MG63 (cell line): ENCODE results near the gene FUT7. TPM values are rescaled to one million over a fixed set of nuclear protein-coding genes. Genes with fewer than 3 reads are reported as not detected.

Experiments
- DNase-seq: peaks from one replicate; pipeline ENCODE4 v3.0.0-alpha.2; 2020
- H3K27me3 ChIP-seq: fragments of 250-450 bp; sonication (Bioruptor Pico); 2 replicates; pipeline ENCODE4 v1.5.1; 2020; ENCODE audit warnings: mild to moderate bottlenecking, moderate library complexity
- H3K36me3 ChIP-seq: fragments of 250-450 bp; sonication (Bioruptor Pico); 2 replicates; pipeline ENCODE4 v1.5.1; 2020; ENCODE audit warnings: mild to moderate bottlenecking, moderate library complexity
- H3K4me3 ChIP-seq: fragments of 250-450 bp; sonication (Bioruptor Pico); 2 replicates; pipeline ENCODE4 v1.5.1; 2020; ENCODE audit warnings: mild to moderate bottlenecking, moderate library complexity
- H3K9me3 ChIP-seq: fragments of 250-450 bp; sonication (Bioruptor Pico); 2 replicates; pipeline ENCODE4 v1.5.1; 2020; ENCODE audit warnings: mild to moderate bottlenecking, moderate library complexity
- total RNA-seq: library from RNA; depleted of rRNA; stranded (reverse); fragments of >200 nt; shearing (Covaris generic); gene quantifications from 2 replicates; pipeline ENCODE4 v1.2.3, GENCODE V29; 2014; ENCODE audit warnings: low replicate concordance

Gene FUT7
- total RNA-seq, 1 experiment from 2014 or later = not detected

DNA sequence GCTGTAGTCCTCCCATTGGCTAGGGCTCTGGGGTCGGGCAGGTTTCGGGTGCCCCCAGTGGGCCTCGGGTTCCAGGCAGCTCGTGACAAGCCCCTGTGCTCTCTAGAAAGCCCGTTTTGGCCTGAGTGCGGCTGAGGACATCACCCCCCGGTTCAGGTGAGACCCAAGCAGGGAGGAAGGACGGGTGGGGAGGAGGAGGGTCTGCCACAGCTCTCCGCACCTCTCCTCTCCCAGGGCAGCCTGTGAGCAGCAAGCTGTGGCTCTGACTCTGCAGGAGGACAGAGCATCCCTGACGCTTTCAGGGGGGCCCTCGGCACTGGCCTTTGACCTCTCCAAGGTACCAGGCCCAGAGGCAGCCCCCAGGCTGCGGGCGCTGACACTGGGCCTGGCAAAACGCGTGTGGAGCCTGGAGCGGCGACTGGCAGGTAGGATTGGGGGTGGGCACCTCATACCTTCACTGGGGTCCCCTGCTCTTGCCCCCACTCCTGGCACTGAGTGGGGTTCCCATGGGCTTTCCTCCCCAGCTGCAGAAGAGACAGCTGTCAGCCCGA, 39.0 kb downstream of the FUT7 start:
- no peaks in the 10 kb centered on the region for H3K36me3 ChIP-seq
- no peak for DNase-seq
- H3K4me3 ChIP-seq = peak overlapping the region; percentile 74
- H3K27me3 ChIP-seq = no peaks in the 10 kb centered on the region
- H3K9me3 ChIP-seq = no peaks in the 10 kb centered on the region

DNA sequence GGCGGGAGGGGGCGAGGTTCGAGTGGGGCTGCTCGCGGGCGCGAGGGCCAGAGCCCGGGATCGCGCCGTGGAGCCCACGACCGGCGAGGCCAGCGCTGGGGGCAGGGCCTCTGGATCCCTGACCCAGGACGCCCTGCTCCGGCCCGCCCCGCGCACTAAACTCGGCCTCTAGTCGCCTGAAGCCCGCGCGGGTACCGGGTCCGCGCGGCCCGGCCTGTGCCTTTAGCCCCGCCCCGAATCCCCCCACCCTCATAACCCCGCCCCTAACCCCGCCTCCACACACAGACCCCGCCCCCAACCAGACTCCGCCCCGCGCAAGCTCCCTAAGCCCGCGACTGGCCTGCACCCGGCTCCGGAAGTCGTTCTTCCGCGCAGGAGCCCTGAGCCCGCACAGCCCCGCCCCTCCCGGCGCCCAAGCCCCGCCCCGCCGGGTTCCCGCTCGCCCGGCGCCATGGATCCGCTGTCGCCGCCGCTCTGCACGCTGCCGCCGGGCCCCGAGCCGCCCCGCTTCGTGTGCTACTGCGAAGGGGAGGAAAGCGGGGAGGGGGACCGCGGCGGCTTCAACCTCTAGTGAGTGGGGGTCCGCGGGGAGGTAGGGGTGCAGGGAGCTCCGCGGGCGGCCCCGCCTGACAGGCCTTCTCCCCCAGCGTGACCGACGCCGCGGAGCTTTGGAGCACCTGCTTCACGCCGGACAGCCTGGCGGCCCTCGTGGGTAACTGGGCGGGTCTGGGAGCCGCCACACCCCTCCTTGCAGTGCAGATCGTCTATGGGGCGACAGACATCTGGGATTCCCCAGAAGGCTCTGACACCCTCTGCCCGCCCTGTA, 39.7 kb downstream of the FUT7 start, which contains the start of gene PAXX:
TSS of gene PAXX (plus strand) at position 430 of the 826 bp plus-strand sequence. CDS start at position 452, 22 bp downstream.
- peak within 1 kb of the TSS; percentile 74 for H3K4me3 ChIP-seq
- H3K27me3 ChIP-seq = no peaks in the 10 kb centered on the region
- peak; percentile 85 for DNase-seq
- H3K9me3 ChIP-seq = no peaks in the 10 kb centered on the region
- H3K36me3 ChIP-seq = no peaks in the 10 kb centered on the region

DNA sequence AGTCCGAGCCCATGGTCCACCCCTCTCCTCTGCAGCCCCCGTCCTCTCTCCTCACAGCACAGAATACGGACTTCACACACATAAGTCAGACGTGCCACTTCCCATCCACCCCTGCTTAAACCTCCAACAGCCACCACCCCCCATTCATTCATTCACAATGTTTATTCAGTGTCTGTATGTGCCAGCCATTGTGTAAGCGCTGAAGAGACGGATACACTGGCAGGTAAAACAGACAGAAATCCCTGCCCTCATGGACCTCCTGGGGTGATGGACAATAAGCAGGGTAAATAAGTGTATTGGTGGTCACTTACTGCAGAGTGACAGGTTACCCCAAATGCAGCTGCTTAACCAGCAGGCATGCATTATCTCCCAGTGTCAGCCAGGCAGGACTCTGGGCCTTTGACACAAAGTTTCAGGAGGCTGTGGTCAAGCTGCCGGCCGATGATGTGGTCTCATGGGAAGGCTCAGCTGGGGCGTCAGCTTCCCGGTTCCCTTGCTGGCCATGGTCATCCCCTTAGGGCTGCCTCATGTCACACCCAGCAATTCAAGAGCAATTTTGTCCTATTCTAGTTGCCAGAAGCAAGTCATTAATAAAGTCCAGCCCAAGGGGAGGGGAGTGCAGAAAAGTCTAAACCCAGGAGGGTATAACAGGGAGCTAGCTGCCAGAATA, 41.5 kb downstream of the FUT7 start:
- no peak for DNase-seq
- Histone ChIP-seq H3K4me3 (no peak overlapping the region), H3K9me3 (no peaks in the 10 kb centered on the region), H3K36me3 (no peaks in the 10 kb centered on the region), H3K27me3 (no peaks in the 10 kb centered on the region)

DNA sequence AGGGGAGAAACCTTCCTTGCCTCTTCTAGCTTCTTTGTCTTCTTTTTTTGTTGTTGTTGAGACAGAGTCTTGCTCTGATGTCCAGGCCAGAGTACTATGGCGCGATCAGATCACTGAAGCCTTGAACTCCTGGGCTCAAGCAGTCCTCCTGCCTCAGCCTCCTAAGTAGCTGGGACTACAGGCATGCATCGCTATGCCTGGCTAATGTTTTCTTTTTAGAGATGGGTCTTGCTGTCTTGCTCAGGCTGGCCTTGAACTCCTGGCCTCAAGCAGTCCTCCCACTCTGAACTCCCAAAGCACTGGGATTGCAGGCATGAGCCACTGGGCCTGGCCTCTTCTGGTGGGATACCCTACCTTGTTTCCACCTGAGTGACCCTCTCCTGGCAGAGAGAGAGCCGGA, 43.0 kb downstream of the FUT7 start:
- H3K9me3 ChIP-seq = no peaks in the 10 kb centered on the region
- no peak for DNase-seq
- no peak overlapping the region for H3K4me3 ChIP-seq
- no peaks in the 10 kb centered on the region for H3K27me3 ChIP-seq
- H3K36me3 ChIP-seq = no peaks in the 10 kb centered on the region

DNA sequence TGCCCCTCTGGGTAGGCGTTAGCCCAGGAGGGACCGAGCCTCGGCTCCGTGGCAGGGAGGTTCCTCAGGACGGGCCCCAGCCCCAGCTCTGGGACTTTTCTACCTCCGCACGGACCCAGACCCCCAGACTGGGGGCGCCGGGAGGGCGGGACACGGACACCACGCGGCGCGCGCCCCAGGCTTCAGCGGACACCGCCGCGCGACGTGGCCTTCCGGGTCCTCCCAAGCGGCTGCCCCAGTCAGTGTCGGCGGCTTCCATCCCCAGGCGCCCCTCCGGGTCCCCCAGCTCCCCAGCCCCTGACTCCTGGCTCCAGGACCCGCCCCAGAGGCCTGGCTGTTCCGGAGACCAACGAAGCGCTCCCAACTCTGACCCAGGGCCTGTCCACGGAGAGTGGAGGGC, 46.0 kb downstream of the FUT7 start:
- Histone ChIP-seq H3K4me3 (no peak overlapping the region), H3K9me3 (no peaks in the 10 kb centered on the region), H3K36me3 (no peaks in the 10 kb centered on the region), H3K27me3 (no peaks in the 10 kb centered on the region)
- DNase-seq = no peak

DNA sequence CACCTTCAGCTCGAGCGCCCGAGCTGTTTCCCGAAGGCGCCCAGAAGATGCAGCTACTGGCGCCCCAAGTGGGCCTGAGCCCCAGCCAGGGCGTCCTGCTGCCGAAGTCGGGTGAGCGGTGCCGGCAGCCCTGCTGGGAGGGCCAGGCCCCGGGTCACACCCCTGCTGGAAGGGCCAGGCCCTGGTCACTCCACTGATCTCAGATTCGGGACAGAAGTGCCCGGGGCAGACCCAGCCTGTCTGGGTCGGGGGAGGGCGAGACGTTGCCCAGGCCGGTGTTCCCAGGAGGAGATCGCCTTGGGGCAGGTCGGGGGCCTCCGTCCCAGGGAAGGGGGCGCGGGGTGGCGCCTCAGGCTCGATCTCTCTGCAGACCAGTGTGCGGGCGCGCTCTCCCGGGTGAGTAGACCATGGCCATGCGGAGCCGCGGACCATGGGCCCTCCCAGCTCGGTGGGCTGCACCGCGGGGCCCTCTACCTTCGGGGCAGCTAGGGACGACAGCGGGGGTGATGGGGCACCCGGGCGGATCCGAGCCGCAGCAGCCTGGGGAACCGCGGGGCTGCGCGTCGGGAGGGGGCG, 46.8 kb downstream of the FUT7 start:
- no peaks in the 10 kb centered on the region for H3K36me3 ChIP-seq
- no peaks in the 10 kb centered on the region for H3K9me3 ChIP-seq
- no peaks in the 10 kb centered on the region for H3K27me3 ChIP-seq
- DNase-seq = no peak
- H3K4me3 ChIP-seq = no peak overlapping the region

DNA sequence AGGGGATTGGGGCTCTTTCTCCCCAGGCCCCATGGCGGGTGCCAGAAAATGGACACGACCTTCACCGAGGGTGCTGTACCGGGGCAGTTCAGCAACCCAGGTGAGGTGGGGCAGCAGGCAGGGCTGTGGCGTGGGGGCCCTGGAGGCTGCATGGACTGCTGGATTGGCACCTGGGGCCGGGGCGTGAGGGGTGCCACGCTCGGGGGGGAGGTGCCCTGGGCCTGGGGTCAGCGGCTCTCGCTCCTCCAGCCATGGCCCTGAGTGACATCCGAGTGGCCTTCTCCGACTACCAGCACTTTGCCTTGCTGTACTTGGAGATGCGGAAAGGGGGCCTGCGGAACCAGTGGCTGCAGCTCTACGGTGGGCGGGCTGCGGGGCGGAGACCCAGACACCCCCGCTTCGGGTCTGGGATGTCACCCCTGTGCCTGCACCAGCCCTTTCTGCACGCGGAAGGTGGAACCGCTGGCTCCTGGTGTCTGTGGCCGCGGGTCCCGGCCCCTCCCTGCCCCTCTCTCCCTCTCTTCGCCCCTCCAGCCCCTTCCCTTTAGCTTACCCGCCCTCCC, 47.3 kb downstream of the FUT7 start:
- no peaks in the 10 kb centered on the region for H3K27me3 ChIP-seq
- DNase-seq = no peak

DNA sequence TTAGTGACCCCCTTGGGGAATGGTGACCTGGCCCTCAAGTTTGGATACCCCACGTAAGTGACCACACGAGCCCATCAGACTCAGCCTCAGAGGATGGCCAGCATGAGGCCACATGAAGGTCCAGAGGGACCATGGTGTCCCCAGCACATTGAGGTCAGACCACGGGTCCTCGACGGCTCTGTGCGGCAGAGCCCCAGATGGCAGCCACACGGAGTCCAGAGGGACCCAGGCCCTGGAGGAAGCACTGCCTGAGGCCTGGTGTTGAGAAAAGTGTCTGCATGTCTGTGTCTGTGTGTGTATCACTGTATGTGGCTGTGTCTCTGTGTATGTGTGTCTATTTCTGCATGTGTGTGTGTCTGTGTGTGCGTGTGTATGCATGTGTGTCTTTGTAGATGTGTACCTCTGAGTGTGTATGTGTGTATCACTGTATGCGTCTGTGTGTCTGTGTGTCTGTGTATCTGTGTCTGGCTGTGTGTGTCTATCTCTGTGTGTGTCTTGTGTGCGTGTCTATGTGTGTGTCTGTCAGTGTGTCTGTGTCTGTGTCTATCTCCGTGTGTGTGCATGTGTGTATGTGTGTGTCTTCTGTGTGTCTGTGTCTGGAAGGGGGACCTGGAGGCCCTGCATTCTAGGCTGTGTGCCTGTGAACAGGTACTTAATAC, 48.1 kb downstream of the FUT7 start:
- Histone ChIP-seq H3K9me3 (no peaks in the 10 kb centered on the region), H3K4me3 (no peak overlapping the region), H3K27me3 (no peaks in the 10 kb centered on the region), H3K36me3 (no peaks in the 10 kb centered on the region)
- no peak for DNase-seq

More for the DNA sequence above, 47.3 kb downstream of the FUT7 start:
- Histone ChIP-seq H3K36me3 (no peaks in the 10 kb centered on the region), H3K9me3 (no peaks in the 10 kb centered on the region), H3K4me3 (no peak overlapping the region)

DNA sequence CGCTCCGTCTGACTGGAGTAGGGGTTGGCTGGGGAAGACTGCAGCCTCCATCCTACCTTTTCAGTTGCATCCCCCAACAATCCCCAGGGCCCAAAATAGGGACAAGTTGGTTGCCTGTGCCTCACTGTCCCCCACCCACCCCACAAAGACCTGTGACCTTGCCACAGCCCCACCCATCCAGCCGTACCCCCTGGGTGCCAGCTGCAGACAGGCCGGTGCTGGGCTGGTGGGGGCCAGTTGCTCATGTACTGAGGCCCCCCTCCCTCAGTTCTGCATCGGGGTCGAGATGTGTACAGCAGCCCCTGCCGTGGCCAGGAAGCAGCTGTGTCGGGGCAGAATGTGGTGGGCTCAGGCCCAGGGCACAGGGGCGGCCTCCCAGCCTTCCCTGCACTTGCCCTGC, 48.7 kb downstream of the FUT7 start:
- no peak for DNase-seq
- no peaks in the 10 kb centered on the region for H3K36me3 ChIP-seq
- no peaks in the 10 kb centered on the region for H3K9me3 ChIP-seq
- H3K4me3 ChIP-seq = no peak overlapping the region
- no peaks in the 10 kb centered on the region for H3K27me3 ChIP-seq

DNA sequence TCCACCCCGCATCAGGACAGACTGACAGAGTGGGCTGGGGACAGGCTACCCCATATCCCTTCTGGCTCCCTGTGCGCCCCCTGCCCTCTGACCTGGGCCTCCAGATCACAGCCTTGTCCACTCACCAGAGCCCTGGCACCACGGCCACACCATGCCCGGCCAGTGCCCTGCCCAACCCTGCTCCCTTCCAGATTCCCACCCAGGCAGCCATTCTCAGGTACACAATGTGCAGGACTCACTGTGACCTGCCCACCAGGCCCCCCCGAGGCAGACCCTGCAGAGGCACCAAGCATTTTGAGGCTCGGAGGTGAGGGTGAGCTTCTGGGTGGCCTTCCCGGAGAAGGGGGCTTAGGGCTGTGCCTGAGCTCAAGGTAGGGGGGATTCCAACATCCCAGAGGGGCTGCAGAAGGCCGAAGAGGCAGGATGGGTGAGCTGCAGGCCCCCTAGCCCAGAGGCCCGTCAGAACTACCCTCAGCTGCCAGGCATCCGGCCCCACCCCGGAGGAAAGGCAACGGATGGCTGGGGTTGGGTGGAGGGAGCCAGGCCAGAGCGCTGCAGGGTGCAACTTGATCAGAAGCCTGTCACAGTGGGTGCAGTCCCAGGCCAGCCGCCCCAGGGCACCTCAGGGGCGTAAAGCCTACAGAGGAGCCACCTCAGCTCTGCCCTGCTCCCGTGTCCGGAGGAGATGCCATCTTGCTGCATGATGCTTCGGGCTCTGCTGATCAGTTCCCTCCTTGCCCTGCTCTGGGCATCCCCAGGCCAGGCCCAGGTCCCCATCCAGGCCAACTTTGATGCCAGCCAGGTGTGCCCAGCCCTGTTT, 49.4 kb downstream of the FUT7 start, which contains the start of gene LCNL1:
TSS of gene LCNL1 (plus strand) at position 762 of the 820 bp plus-strand sequence. CDS start 594 bp downstream, outside the sequence.
- no peaks in the 10 kb centered on the region for H3K9me3 ChIP-seq
- no peak for DNase-seq
- no peaks in the 10 kb centered on the region for H3K27me3 ChIP-seq
- no peak within 1 kb of the TSS for H3K4me3 ChIP-seq
- no peaks in the 10 kb centered on the region for H3K36me3 ChIP-seq

DNA sequence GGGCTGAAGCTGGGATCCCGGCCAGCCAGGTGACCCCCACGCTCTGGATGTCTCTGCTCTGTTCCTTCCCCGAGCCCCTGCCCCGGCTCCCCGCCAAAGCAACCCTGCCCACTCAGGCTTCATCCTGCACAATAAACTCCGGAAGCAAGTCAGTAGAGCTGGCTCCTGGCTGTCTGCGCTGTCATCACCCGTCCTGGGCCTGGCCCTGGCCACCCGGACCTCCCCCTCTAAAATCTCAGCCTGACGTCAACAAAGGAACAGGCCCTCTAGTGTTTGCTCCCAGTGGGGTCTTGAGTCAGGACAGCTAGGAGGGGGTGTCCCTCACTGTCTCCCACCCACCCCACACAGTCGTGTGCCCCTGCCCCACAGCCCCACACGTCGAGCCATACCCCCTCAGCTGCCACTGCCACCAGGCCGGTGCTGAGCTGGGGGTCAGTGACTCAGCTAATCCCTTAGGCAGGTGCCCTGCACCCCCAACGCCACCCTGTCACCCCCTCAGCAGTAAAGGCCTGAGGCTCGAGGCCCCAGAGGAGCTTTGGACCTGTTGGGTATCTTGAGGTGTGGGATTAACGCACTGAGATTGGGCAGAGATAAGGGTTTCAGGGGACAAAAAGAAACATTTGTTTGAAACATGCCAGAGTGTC, 50.2 kb downstream of the FUT7 start:
- no peaks in the 10 kb centered on the region for H3K9me3 ChIP-seq
- no peaks in the 10 kb centered on the region for H3K27me3 ChIP-seq
- no peak overlapping the region for H3K4me3 ChIP-seq
- no peak for DNase-seq
- H3K36me3 ChIP-seq = no peaks in the 10 kb centered on the region

DNA sequence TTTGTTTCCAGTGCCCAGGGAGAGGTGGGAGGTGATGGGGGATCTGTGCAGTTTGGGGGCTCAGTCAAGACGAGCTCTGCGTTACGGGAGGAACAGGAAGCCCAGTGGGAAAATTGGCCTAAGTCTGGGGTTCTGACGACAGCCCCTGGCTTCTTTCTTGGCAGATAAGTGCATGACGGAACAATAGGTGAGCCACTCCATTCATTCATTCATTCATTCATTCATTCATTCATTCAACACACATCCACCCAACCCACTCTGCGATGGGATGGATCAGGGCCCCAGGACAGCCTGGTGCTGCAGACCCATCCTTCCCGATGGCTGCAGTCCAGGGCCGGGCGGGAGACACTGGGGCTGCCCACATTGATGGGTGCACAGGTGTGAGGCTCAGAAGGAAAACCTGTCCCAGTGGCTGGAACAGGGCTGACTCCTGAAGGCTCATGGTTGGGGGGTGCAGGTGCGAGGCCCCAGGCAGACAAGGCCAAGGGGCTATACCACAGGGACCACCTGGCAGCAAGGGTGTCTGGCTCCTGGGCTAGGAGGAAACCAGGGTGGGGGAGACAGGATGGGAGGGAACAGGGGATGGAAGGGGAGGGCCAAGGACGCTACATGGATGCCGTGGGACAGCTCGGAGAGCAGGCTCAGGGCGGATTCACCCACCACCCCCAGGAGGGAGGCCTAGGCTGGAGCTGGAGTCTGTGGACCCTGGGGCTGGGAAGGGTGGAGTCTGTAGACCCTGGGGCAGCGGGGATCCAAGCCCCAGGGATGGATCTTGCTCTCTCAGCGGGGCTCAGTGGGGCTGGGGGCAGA, 51.0 kb downstream of the FUT7 start:
- H3K36me3 ChIP-seq = no peaks in the 10 kb centered on the region
- no peaks in the 10 kb centered on the region for H3K27me3 ChIP-seq
- no peaks in the 10 kb centered on the region for H3K9me3 ChIP-seq
- no peak for DNase-seq
- H3K4me3 ChIP-seq = no peak overlapping the region
